GM12878 (cell line): Measurements from ENCODE around the gene MEF2D. TPM values are rescaled to one million over a fixed set of nuclear protein-coding genes. Genes with fewer than 3 reads are reported as not detected.
A peak's percentile ranks its signal among the peaks of the same experiment; 100 is the strongest.

Experiments
- ATAC-seq: fragments of 200-7000 bp; cut with Tn5 transposase; 3 replicates; pipeline ENCODE4 v1.9.1; 2020; ENCODE audit warnings: mild to moderate bottlenecking, moderate library complexity
- BruUV-seq: library from RNA; stranded (reverse); fragments of 400-500 nt; replicated peaks from 2 replicates; lab custom pipeline; 2021; lab: Mats Ljungman, UMichigan
- CTCF ChIA-PET: fragments of 300-600 bp; sonication (Branson Sonifier 250); formaldehyde crosslinking; extraction: SDS; loops from one replicate; lab custom pipeline; 2021; ENCODE audit warnings: inconsistent platforms; lab: Yijun Ruan, JAX
- POLR2A ChIA-PET: fragments of 350-600 bp; formaldehyde crosslinking; extraction: SDS; loops from one replicate; lab custom pipeline; 2021; ENCODE audit warnings: inconsistent platforms; lab: Charles Lee
- RAD21 ChIA-PET: fragments of 300-600 bp; sonication (Branson Sonifier 250); formaldehyde crosslinking; loops from one replicate; lab custom pipeline; 2023; ENCODE audit warnings: antibody characterized with exemption; ENCODE audit not compliant: unreplicated experiment; lab: Charles Lee
- SMC1A ChIA-PET: fragments of 300-600 bp; sonication (Branson Sonifier 250); formaldehyde crosslinking; loops from one replicate; lab custom pipeline; 2023; ENCODE audit not compliant: unreplicated experiment, uncharacterized antibody; lab: Charles Lee
- DNase-seq: peaks from one replicate; pipeline ENCODE4 v3.0.0-alpha.2; 2011; ENCODE audit warnings: low read depth, low spot score
- FAIRE-seq: peaks from 3 replicates; lab custom pipeline; 2011; peaks lifted over from hg19 to GRCh38; lab: Jason Lieb, UNC
- H2AFZ ChIP-seq: 2 replicates; pipeline ENCODE4 v1.6.0; 2011; ENCODE audit warnings: low read depth, low read length, control low read depth; ENCODE audit not compliant: control insufficient read depth
- H3K27ac ChIP-seq: 2 replicates; pipeline ENCODE4 v1.5.1; 2011; ENCODE audit warnings: control low read depth; ENCODE audit not compliant: control insufficient read depth, insufficient read depth
- H3K27me3 ChIP-seq, 2 experiments: replicated peaks in 1 of 2; 2 replicates each; pipeline versions ENCODE4 v1.6.0 to v1.6.1; 2011; ENCODE audit warnings: low read length in 1 of 2; ENCODE audit not compliant: control insufficient read depth in 2 of 2, insufficient read depth in 2 of 2
- H3K36me3 ChIP-seq, 2 experiments: 2 replicates each; pipeline ENCODE4 v1.5.1; 2011; ENCODE audit warnings: low read length in 1 of 2; ENCODE audit not compliant: control insufficient read depth in 2 of 2, insufficient read depth in 2 of 2
- H3K4me1 ChIP-seq: 2 replicates; pipeline ENCODE4 v1.6.1; 2011; ENCODE audit warnings: mild to moderate bottlenecking, low read length, moderate library complexity, mixed read lengths; ENCODE audit not compliant: control insufficient read depth, insufficient read depth
- H3K4me2 ChIP-seq: 2 replicates; pipeline ENCODE4 v1.6.0; 2011; ENCODE audit warnings: control low read depth; ENCODE audit not compliant: control insufficient read depth, insufficient read depth
- H3K4me3 ChIP-seq: fragments of 200-600 bp; sonication (generic); 2 replicates; pipeline ENCODE4 v1.5.1; 2016
- H3K79me2 ChIP-seq: 2 replicates; pipeline ENCODE4 v1.6.0; 2011; ENCODE audit warnings: low read length; ENCODE audit not compliant: control insufficient read depth, insufficient read depth
- H3K9ac ChIP-seq: 2 replicates; pipeline ENCODE4 v1.8.0; 2011; ENCODE audit warnings: low read length, control low read depth, mixed read lengths; ENCODE audit not compliant: control insufficient read depth, insufficient read depth
- H3K9me3 ChIP-seq: replicated peaks from 3 replicates; pipeline ENCODE4 v1.5.1; 2011; ENCODE audit warnings: mild to moderate bottlenecking, low read length; ENCODE audit not compliant: control insufficient read depth, insufficient read depth
- H4K20me1 ChIP-seq: 2 replicates; pipeline ENCODE4 v1.6.0; 2011; ENCODE audit not compliant: control insufficient read depth, insufficient read depth
- NBN ChIP-seq: fragments of 450-650 bp; IDR thresholded peaks from 2 replicates; pipeline ENCODE4 v1.6.1; 2016
- NFXL1 ChIP-seq: fragments of 450-650 bp; IDR thresholded peaks from 2 replicates; pipeline ENCODE4 v1.6.1; 2017; ENCODE audit warnings: antibody characterized with exemption, mild to moderate bottlenecking, borderline replicate concordance
- NRF1 ChIP-seq: conservative IDR thresholded peaks from 2 replicates; pipeline ENCODE4 v1.6.1; 2011; ENCODE audit warnings: mild to moderate bottlenecking, low read depth, low read length, improper control_type of control experiment
- POLR2A ChIP-seq: IDR thresholded peaks from 2 replicates; pipeline ENCODE4 v1.6.1; 2011; ENCODE audit warnings: low read depth, mild to moderate bottlenecking, low read length
- POLR2AphosphoS5 ChIP-seq: IDR thresholded peaks from 2 replicates; pipeline ENCODE4 v1.6.1; 2011; ENCODE audit warnings: mild to moderate bottlenecking, low read length, inconsistent platforms
- WGBS: methylation state at CpG from one replicate; pipeline ENCODE4 v1.1.6; 2016; ENCODE audit warnings: low lambda C conversion rate; ENCODE audit not compliant: insufficient replicate concordance, insufficient coverage; ENCODE audit errors: missing lambda C conversion rate; 5-methylcytosine and 5-hydroxymethylcytosine counted together
- in situ Hi-C: fragments of 300-500 bp; cut with MboI; formaldehyde crosslinking; loops from 9 replicates; pipeline ENCODE4 v1.14.3; 2018; ENCODE audit warnings: mixed read lengths
- intact Hi-C: fragments of 100-400 bp; cut with micrococcal nuclease; formaldehyde crosslinking; loops from one replicate; pipeline ENCODE4 v1.14.2; 2022; ENCODE audit not compliant: unreplicated experiment
- polyA plus RNA-seq, 11 experiments: library from polyadenylated mRNA; depleted of rRNA in 4 of 11; unstranded in 6 of 11; stranded (reverse) in 5 of 11; fragments of >200 nt; fragmentation: Nextera tagmentation in 4 of 11; fragmentation: Illumina TruSeq in 1 of 11; extraction: Ambion mirVana in 4 of 11; extraction: Trizol in 1 of 11; gene quantifications; 1 replicate in 1 of 11; 2 replicates in 10 of 11; pipeline versions ENCODE4 v1.2.1 to v1.2.3, GENCODE V29; 2011 to 2016; ENCODE audit warnings: inconsistent platforms in 2 of 11, missing spikeins in 2 of 11, low read depth in 1 of 11
- total RNA-seq, 4 experiments: library from RNA; depleted of rRNA in 3 of 4; stranded (reverse); fragments of >200 nt in 3 of 4; fragmentation: Illumina TruSeq in 1 of 4; extraction: Trizol in 1 of 4; gene quantifications; 2 replicates each; pipeline versions ENCODE4 v1.2.1 to v1.2.3, GENCODE V29; 2013 to 2021

The MEF2D gene
- total and polyA plus RNA-seq, 10 of the 15 experiments (the other 5 are each of a cell fraction or from before 2014, with no cell fraction given): 0.61 to 53.0 (median 15.2) TPM

GRCh38 chr1:156479093-156480015, 21.2 kb downstream of the MEF2D start:
- H3K79me2 ChIP-seq: peaks cover 22% of the 10 kb centered on the region
- SMC1A ChIA-PET: interaction anchor here (0.6 to 21.2 kb wide), 4 partner anchors 12 to 42 kb away, joined by 3 to 460 read pairs (median 32); partner anchors contain the start of gene MEF2D

GRCh38 chr1:156478250-156478627, 22.3 kb downstream of the MEF2D start:
- H4K20me1 ChIP-seq: peaks cover 2% of the 10 kb centered on the region; the same call in 1 of the 2 replicates
- no peak for DNase-seq
- H3K27me3 ChIP-seq: no peaks in the 10 kb centered on the region
- no peak overlapping the region for H2AFZ ChIP-seq
- WGBS: over 99% methylated on average over 7 of the region's 8 CpGs
- no peak for FAIRE-seq
- H3K9ac ChIP-seq: no peak overlapping the region
- POLR2A ChIA-PET: no interaction called here
- peaks cover 11% of the 10 kb centered on the region for H3K79me2 ChIP-seq
- peaks cover 72 to 81% of the 10 kb centered on the region in 2 experiments for H3K36me3 ChIP-seq
- no peak overlapping the region for H3K4me3 ChIP-seq
- in situ Hi-C loops (no loop called here), intact Hi-C loops (no loop called here)
- RAD21 ChIA-PET: no interaction called here
- no TSS peak for BruUV-seq
- TF ChIP-seq POLR2A (peak; percentile 47; the same call in 1 of the 2 replicates), NRF1 (no peak), POLR2AphosphoS5 (peak; percentile 35; the same call in 1 of the 2 replicates)
- SMC1A ChIA-PET: no interaction called here
- peaks cover 28% of the 10 kb centered on the region for H3K4me1 ChIP-seq
- CTCF ChIA-PET: interaction anchor here (1.3 kb wide), 1 partner anchor 130 kb away, joined by 3 read pairs; no protein-coding TSS in a partner anchor
- ATAC-seq: no peak
- H3K4me2 ChIP-seq: no peak overlapping the region
- no peak overlapping the region for H3K27ac ChIP-seq
- H3K9me3 ChIP-seq: no peaks in the 10 kb centered on the region

More at GRCh38 chr1:156479093-156480015, 21.2 kb downstream of the MEF2D start:
- Histone ChIP-seq H3K9me3 (no peaks in the 10 kb centered on the region), H3K27ac (no peak overlapping the region), H2AFZ (no peak overlapping the region), H3K9ac (no peak overlapping the region), H3K4me3 (no peak overlapping the region), H3K36me3 (peaks cover 66 to 77% of the 10 kb centered on the region in 2 experiments), H3K27me3 (no peaks in the 10 kb centered on the region)
- POLR2A ChIA-PET: interaction anchor here (23.9 kb wide), 1 partner anchor 24 kb away, joined by 630 read pairs; the partner anchor contains the start of gene MEF2D
- in situ Hi-C loops (no loop called here), intact Hi-C loops (loop anchor here (2.0 to 10.0 kb wide), 2 partner anchors 19 to 125 kb away; partner anchors contain the start of gene GPATCH4)
- FAIRE-seq: no peak
- ATAC-seq: no peak
- BruUV-seq: no TSS peak
- TF ChIP-seq NBN: no peak
- TF ChIP-seq POLR2A: peak; percentile 23; the same call in 1 of the 2 replicates
- TF ChIP-seq NFXL1: no peak
- TF ChIP-seq, all 136 proteins: peak for 1
- peaks cover 31% of the 10 kb centered on the region for H3K4me1 ChIP-seq
- ChIA-PET CTCF (interaction anchor here (2.2 to 5.7 kb wide), 5 partner anchors 19 to 129 kb away, joined by 7 to 140 read pairs (median 22); partner anchors contain the start of genes IQGAP3, MEF2D and TTC24), RAD21 (interaction anchor here (1.9 to 2.5 kb wide), 2 partner anchors 29 to 115 kb away, joined by 6 to 20 read pairs; no protein-coding TSS in a partner anchor)
- H3K4me2 ChIP-seq: no peak overlapping the region
- no peak for DNase-seq
- peaks cover 2% of the 10 kb centered on the region; the same call in 1 of the 2 replicates for H4K20me1 ChIP-seq
- 91% methylated on average over 15 of the region's 15 CpGs for WGBS
